SK-N-SH (cell line): Measurements from ENCODE around the gene SPCS3.

Experiments used
- FOSL2 ChIP-seq: IDR thresholded peaks from 2 replicates; pipeline ENCODE4 v1.4.0; 2012; ENCODE audit warnings: low read depth, mild to moderate bottlenecking, moderate library complexity, borderline replicate concordance
- FOXM1 ChIP-seq: IDR thresholded peaks from 2 replicates; pipeline ENCODE4 v1.4.0; 2012; ENCODE audit warnings: low read depth, mild to moderate bottlenecking
- JUND ChIP-seq: IDR thresholded peaks from 2 replicates; pipeline ENCODE4 v1.4.0; 2012
- NFIC ChIP-seq: IDR thresholded peaks from 2 replicates; pipeline ENCODE4 v1.4.0; 2012; ENCODE audit warnings: borderline replicate concordance
- RFX5 ChIP-seq: IDR thresholded peaks from 2 replicates; pipeline ENCODE4 v1.6.1; 2012; ENCODE audit warnings: mild to moderate bottlenecking, improper control_type of control experiment, low read length
- TEAD4 ChIP-seq: IDR thresholded peaks from 2 replicates; pipeline ENCODE4 v1.4.0; 2012; ENCODE audit warnings: mild to moderate bottlenecking, borderline replicate concordance; ENCODE audit not compliant: insufficient read depth
- TF ChIP-seq, protein P1 (sequence below): fragments of 200-600 bp; sonication (generic); IDR thresholded peaks from 2 replicates; pipeline ENCODE4 v1.6.1; 2017; ENCODE audit warnings: antibody characterized with exemption, mild to moderate bottlenecking, moderate library complexity
- TF ChIP-seq, protein P2 (sequence below): IDR thresholded peaks from 2 replicates; pipeline ENCODE4 v1.6.1; 2012; ENCODE audit warnings: mild to moderate bottlenecking, low read depth, low read length, moderate library complexity
- TF ChIP-seq, protein P3 (sequence below): fragments of 150-350 bp; IDR thresholded peaks from 2 replicates; pipeline ENCODE4 v1.6.1; 2017; ENCODE audit warnings: antibody characterized with exemption, low read length, low read depth, borderline replicate concordance
- TF ChIP-seq, protein P4 (sequence below): IDR thresholded peaks from 2 replicates; pipeline ENCODE4 v1.4.0; 2012; ENCODE audit warnings: low read depth, borderline replicate concordance

DNA sequence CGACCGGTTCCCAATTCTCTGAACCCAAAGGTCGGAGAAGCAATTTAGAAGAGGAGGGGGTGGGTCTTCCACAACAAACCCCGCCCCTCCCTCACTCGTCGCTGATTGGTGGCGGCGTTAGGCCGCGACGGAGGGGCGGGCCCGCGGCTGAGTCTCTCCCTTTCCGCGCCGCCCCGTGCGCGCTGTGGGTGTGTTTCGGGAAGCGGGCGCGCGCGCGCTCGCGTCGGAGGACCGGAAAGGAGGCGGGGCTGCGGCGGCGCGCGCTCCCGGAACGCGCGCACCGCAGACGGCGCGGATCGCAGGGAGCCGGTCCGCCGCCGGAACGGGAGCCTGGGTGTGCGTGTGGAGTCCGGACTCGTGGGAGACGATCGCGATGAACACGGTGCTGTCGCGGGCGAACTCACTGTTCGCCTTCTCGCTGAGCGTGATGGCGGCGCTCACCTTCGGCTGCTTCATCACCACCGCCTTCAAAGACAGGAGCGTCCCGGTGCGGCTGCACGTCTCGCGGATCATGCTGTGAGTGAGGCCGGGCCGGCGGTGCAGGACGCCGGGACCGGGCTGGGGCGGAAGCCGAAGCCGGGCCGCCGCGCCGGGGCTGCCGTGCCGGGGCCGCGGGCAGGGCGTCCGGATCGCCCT, at the start of gene SPCS3:
- TF ChIP-seq, protein P1, sequence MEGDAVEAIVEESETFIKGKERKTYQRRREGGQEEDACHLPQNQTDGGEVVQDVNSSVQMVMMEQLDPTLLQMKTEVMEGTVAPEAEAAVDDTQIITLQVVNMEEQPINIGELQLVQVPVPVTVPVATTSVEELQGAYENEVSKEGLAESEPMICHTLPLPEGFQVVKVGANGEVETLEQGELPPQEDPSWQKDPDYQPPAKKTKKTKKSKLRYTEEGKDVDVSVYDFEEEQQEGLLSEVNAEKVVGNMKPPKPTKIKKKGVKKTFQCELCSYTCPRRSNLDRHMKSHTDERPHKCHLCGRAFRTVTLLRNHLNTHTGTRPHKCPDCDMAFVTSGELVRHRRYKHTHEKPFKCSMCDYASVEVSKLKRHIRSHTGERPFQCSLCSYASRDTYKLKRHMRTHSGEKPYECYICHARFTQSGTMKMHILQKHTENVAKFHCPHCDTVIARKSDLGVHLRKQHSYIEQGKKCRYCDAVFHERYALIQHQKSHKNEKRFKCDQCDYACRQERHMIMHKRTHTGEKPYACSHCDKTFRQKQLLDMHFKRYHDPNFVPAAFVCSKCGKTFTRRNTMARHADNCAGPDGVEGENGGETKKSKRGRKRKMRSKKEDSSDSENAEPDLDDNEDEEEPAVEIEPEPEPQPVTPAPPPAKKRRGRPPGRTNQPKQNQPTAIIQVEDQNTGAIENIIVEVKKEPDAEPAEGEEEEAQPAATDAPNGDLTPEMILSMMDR: no peak
- TF ChIP-seq, protein P2, sequence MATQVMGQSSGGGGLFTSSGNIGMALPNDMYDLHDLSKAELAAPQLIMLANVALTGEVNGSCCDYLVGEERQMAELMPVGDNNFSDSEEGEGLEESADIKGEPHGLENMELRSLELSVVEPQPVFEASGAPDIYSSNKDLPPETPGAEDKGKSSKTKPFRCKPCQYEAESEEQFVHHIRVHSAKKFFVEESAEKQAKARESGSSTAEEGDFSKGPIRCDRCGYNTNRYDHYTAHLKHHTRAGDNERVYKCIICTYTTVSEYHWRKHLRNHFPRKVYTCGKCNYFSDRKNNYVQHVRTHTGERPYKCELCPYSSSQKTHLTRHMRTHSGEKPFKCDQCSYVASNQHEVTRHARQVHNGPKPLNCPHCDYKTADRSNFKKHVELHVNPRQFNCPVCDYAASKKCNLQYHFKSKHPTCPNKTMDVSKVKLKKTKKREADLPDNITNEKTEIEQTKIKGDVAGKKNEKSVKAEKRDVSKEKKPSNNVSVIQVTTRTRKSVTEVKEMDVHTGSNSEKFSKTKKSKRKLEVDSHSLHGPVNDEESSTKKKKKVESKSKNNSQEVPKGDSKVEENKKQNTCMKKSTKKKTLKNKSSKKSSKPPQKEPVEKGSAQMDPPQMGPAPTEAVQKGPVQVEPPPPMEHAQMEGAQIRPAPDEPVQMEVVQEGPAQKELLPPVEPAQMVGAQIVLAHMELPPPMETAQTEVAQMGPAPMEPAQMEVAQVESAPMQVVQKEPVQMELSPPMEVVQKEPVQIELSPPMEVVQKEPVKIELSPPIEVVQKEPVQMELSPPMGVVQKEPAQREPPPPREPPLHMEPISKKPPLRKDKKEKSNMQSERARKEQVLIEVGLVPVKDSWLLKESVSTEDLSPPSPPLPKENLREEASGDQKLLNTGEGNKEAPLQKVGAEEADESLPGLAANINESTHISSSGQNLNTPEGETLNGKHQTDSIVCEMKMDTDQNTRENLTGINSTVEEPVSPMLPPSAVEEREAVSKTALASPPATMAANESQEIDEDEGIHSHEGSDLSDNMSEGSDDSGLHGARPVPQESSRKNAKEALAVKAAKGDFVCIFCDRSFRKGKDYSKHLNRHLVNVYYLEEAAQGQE: no peak
- TF ChIP-seq NFIC (no peak), JUND (no peak), RFX5 (no peak), FOXM1 (no peak), FOSL2 (no peak), TEAD4 (no peak)
- TF ChIP-seq, protein P3, sequence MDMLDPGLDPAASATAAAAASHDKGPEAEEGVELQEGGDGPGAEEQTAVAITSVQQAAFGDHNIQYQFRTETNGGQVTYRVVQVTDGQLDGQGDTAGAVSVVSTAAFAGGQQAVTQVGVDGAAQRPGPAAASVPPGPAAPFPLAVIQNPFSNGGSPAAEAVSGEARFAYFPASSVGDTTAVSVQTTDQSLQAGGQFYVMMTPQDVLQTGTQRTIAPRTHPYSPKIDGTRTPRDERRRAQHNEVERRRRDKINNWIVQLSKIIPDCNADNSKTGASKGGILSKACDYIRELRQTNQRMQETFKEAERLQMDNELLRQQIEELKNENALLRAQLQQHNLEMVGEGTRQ: no peak
- TF ChIP-seq, protein P4, sequence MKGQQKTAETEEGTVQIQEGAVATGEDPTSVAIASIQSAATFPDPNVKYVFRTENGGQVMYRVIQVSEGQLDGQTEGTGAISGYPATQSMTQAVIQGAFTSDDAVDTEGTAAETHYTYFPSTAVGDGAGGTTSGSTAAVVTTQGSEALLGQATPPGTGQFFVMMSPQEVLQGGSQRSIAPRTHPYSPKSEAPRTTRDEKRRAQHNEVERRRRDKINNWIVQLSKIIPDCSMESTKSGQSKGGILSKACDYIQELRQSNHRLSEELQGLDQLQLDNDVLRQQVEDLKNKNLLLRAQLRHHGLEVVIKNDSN: no peak
